Brain microvascular endothelial cell (primary cell): ENCODE data around the gene IL11.

Source experiments
- DNase-seq: peaks from one replicate; pipeline ENCODE4 v3.0.0-alpha.2; 2020
- H3K27ac ChIP-seq: fragments of 250-450 bp; sonication (Bioruptor Pico); 2 replicates; pipeline ENCODE4 v1.5.1; 2020; ENCODE audit warnings: mild to moderate bottlenecking, moderate library complexity
- H3K27me3 ChIP-seq: fragments of 250-450 bp; sonication (Bioruptor Pico); replicated peaks from 2 replicates; pipeline ENCODE4 v1.5.1; 2020; ENCODE audit warnings: mild to moderate bottlenecking
- H3K36me3 ChIP-seq: fragments of 250-450 bp; sonication (Bioruptor Pico); replicated peaks from 2 replicates; pipeline ENCODE4 v1.5.1; 2020; ENCODE audit warnings: mild to moderate bottlenecking
- H3K4me3 ChIP-seq: 2 replicates; pipeline ENCODE4 v1.5.1; 2011; ENCODE audit warnings: low read depth, mild to moderate bottlenecking, control low read depth, low read length, moderate library complexity
- in situ Hi-C: cut with HindIII; loops from 2 replicates; pipeline ENCODE4 v1.10.0; 2017; ENCODE audit warnings: low sequenced_read_pairs, low pct_ligation_motif_present
- TF ChIP-seq, protein P1 (sequence below): IDR thresholded peaks from 2 replicates; pipeline ENCODE4 v1.5.1; 2011; ENCODE audit warnings: low read depth, mild to moderate bottlenecking, moderate library complexity, low read length, control low read depth, inconsistent platforms; ENCODE audit errors: missing control alignments

Gene IL11

DNA sequence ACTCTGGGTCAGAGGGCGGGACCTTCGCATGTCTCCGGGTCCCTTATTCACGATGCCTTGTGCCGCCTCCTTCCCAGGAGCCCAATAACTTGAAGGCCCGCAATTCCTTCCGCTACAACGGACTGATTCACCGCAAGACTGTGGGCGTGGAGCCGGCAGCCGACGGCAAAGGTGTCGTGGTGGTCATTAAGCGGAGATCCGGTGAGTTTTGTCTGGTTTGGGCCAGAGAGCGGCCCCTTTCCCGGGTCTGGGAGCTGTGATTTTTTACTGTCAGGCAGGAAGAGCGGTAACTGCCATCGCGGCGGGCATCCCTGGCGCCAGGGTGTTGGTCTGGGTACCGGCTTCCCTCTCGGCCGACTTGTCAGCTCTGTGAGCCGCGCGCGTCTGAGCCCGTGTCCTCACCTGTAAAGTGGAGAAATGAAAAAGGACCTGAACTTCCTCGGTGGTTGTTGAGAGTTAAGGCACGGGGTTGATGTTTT, 16.3 kb upstream of the IL11 start:
- in situ Hi-C loops: loop anchor here (25.0 kb wide), 1 partner anchor 226 kb away; the partner anchor contains the start of genes ZNF524, ZNF784 and ZNF865
- Histone ChIP-seq H3K27ac (no peak overlapping the region), H3K36me3 (peaks cover 42% of the 10 kb centered on the region), H3K4me3 (peak overlapping the region; percentile 99), H3K27me3 (no peaks in the 10 kb centered on the region)
- no peak for DNase-seq
- TF ChIP-seq, protein P1, sequence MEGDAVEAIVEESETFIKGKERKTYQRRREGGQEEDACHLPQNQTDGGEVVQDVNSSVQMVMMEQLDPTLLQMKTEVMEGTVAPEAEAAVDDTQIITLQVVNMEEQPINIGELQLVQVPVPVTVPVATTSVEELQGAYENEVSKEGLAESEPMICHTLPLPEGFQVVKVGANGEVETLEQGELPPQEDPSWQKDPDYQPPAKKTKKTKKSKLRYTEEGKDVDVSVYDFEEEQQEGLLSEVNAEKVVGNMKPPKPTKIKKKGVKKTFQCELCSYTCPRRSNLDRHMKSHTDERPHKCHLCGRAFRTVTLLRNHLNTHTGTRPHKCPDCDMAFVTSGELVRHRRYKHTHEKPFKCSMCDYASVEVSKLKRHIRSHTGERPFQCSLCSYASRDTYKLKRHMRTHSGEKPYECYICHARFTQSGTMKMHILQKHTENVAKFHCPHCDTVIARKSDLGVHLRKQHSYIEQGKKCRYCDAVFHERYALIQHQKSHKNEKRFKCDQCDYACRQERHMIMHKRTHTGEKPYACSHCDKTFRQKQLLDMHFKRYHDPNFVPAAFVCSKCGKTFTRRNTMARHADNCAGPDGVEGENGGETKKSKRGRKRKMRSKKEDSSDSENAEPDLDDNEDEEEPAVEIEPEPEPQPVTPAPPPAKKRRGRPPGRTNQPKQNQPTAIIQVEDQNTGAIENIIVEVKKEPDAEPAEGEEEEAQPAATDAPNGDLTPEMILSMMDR: no peak

DNA sequence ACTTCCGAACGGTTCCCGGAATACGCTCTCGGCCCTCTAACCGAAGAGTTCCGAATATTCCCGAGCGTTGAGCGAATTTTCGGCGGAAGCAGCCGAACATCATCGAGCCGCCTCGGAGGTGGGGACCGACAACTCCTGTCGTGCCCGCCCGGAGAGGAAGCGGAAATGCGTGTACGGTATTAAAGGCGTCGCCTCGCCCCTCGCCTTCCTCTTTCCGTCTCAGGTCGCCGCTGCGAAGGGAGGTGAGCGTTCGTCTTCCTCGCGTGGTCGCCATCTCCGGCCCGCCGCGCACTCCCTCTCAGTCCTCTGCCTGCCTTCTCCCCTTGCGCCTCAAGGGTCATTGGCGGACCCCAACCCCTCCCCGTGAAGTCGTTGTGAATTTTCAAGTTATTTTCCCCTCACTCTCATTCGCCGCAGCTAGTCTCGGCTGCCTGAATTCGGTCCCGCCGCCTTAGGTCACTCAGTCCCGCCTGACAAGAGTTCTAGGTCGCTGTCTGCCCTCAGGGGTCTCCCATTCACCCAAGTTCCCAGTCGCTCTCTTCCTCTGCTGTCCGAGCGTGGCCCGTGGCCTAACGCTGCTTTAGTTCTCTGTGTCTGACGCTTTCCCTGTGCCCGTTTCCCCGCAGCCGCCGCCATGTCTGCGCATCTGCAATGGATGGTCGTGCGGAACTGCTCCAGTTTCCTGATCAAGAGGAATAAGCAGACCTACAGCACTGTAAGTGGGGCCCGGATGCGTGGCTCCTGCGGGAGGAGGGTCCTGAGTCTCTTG, 15.6 kb upstream of the IL11 start, which contains the start of gene RPL28:
Gene RPL28 (plus strand): TSS at position 209 of the 769 bp plus-strand sequence. CDS start 426 bp downstream, at position 635.
- Histone ChIP-seq H3K4me3 (peak within 1 kb of the TSS; percentile 99), H3K27ac (peak within 1 kb of the TSS; percentile 77), H3K36me3 (peaks cover 38% of the 10 kb centered on the region), H3K27me3 (no peaks in the 10 kb centered on the region)
- peak; percentile 97 for DNase-seq
- TF ChIP-seq, protein P1: no peak
- in situ Hi-C loops: loop anchor here (25.0 kb wide), 1 partner anchor 226 kb away; the partner anchor contains the start of genes ZNF524, ZNF784 and ZNF865

DNA sequence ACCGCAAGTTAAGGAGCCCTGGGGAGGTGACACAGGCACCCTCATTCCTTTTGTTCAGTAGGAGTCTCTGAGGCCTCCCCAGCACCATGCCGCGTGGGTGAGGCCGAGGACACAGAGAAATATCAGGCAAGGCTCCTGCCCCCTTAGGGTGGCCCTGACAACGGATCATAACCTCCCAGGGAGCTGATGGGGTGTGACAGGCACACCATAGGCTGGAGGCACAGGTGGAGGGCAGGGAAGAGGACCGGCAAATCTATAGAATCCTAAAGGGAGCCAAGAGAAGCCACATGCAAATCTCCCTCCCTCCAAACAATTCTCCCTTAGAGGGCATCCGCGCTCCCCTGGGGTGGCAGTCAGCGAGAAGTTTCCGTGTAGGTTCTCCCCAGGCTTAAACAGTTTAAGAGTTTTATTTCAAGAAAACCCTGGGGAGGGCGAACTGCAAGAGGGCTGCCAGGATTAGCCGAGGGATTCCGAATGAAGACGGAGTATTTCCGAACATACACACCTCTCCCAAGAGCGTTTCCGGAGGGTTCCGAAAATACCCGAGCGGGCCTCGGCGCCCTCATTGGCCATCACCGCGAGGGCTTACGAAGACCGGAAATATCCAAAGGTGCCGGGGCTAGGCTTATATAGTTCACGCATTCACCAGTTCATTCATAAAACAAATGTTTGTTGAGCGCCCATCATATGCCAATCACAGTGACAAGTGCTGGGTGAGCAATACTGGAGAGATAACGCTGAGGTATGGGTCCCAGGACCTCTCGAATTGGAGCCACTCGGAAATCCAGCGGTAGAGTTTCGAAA, 14.9 kb upstream of the IL11 start:
- in situ Hi-C loops: loop anchor here (25.0 kb wide), 1 partner anchor 227 kb away; the partner anchor contains the start of genes ZNF524, ZNF784 and ZNF865

DNA sequence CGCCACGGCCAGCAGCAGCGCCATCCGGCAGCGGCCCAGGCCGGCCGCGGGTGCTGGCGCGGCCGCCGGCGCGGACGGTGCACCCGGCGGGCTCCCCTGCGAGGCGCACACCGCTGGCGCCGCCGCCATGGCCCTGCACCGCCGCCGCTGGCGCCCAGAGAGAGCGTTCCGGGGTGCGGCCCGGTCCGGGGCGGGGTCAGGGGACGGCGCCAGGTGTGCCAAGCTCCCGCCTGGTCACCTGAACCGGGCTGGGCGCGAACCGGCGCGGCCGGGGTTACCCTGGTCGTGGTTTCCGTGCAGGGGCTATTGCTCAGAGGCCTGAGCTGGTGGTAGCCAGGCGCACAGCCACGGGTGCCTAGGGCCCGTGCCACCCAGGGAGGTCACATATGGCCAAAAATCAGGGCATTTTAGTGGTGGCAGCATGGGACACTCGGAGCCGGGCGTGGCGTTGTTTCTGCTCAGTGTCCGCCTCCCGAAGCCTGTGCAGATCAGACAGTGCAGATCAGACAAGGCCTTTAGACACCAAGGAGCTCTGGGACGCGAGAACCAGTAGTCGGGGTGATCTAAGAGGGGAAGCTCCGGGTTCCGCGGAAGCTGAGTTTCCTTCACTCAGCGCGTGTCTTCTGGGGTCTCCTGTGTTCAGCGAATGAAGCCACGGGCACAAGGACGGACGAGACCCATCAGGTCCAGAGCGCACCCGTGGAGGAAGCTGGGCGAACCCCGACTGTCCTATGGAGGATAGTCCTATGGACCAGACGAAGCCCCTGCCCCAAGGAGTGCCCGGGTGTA, 14.1 kb upstream of the IL11 start, which contains the start of gene TMEM238:
Gene TMEM238 (minus strand): TSS at position 162 of the 789 bp plus-strand sequence. CDS start 33 bp downstream, at position 129.
- Histone ChIP-seq H3K36me3 (peaks cover 25% of the 10 kb centered on the region), H3K27ac (peak within 1 kb of the TSS; percentile 77), H3K27me3 (no peaks in the 10 kb centered on the region), H3K4me3 (peak within 1 kb of the TSS; percentile 55)
- in situ Hi-C loops: loop anchor here (25.0 kb wide), 1 partner anchor 228 kb away; the partner anchor contains the start of genes ZNF524, ZNF784 and ZNF865
- TF ChIP-seq, protein P1: no peak
- DNase-seq: no peak

More for the DNA sequence above, 14.9 kb upstream of the IL11 start:
- H3K27me3 ChIP-seq: no peaks in the 10 kb centered on the region
- TF ChIP-seq, protein P1: no peak
- H3K4me3 ChIP-seq: peak overlapping the region; percentile 60
- H3K36me3 ChIP-seq: peaks cover 33% of the 10 kb centered on the region
- DNase-seq: peak; percentile 95
- peak overlapping the region; percentile 77 for H3K27ac ChIP-seq
